SK-N-SH treated with all-trans-retinoic acid at 6 μM for 48 hours (cell line): ENCODE results near the gene TTLL1.

Source experiments
- ATAC-seq: fragments of 200-7000 bp; cut with Tn5 transposase; 3 replicates; pipeline ENCODE4 v1.9.1; 2020; ENCODE audit warnings: mild to moderate bottlenecking, moderate library complexity
- ARNTL ChIP-seq: fragments of 450-650 bp; formaldehyde crosslinking; IDR thresholded peaks from 2 replicates; pipeline ENCODE4 v1.5.0; 2020; ENCODE audit warnings: low read depth, mild to moderate bottlenecking, moderate library complexity, borderline replicate concordance
- CSRNP3 ChIP-seq: fragments of 250-450 bp; sonication (Bioruptor Pico); IDR thresholded peaks from 2 replicates; pipeline ENCODE4 v1.5.1; 2021; ENCODE audit warnings: mild to moderate bottlenecking, moderate library complexity
- ESRRG ChIP-seq: fragments of 250-450 bp; sonication (Bioruptor Pico); IDR thresholded peaks from 2 replicates; pipeline ENCODE4 v1.6.1; 2021; ENCODE audit warnings: mild to moderate bottlenecking
- ISL1 ChIP-seq: fragments of 250-450 bp; sonication (Bioruptor Pico); IDR thresholded peaks from 2 replicates; pipeline ENCODE4 v2.1.2; 2022; ENCODE audit warnings: mild to moderate bottlenecking, moderate library complexity
- PATZ1 ChIP-seq: fragments of 250-450 bp; sonication (Bioruptor Pico); IDR thresholded peaks from 2 replicates; pipeline ENCODE4 v1.8.0; 2020; ENCODE audit warnings: mild to moderate bottlenecking, moderate library complexity, borderline replicate concordance
- PPARA ChIP-seq: fragments of 250-450 bp; sonication (Bioruptor Pico); IDR thresholded peaks from 2 replicates; pipeline ENCODE4 v1.5.0; 2020; ENCODE audit warnings: mild to moderate bottlenecking, borderline replicate concordance
- SNAI2 ChIP-seq: fragments of 250-450 bp; sonication (Bioruptor Pico); IDR thresholded peaks from 2 replicates; pipeline ENCODE4 v1.5.0; 2020; ENCODE audit warnings: mild to moderate bottlenecking, moderate library complexity
- TCF4 ChIP-seq: fragments of 250-450 bp; sonication (Bioruptor Pico); IDR thresholded peaks from 2 replicates; pipeline ENCODE4 v1.8.0; 2021; ENCODE audit warnings: mild to moderate bottlenecking, moderate library complexity, borderline replicate concordance
- ZC3H10 ChIP-seq: fragments of 250-450 bp; sonication (Bioruptor Pico); IDR thresholded peaks from 2 replicates; pipeline ENCODE4 v1.5.1; 2021; ENCODE audit warnings: mild to moderate bottlenecking, moderate library complexity
- ZFP3 ChIP-seq: fragments of 250-450 bp; sonication (Bioruptor Pico); IDR thresholded peaks from 2 replicates; pipeline ENCODE4 v1.5.0; 2020; ENCODE audit warnings: mild to moderate bottlenecking, moderate library complexity
- ZFP30 ChIP-seq: fragments of 450-650 bp; formaldehyde crosslinking; IDR thresholded peaks from 2 replicates; pipeline ENCODE4 v1.5.0; 2022; ENCODE audit warnings: mild to moderate bottlenecking, moderate library complexity
- ZNF565 ChIP-seq: fragments of 450-650 bp; formaldehyde crosslinking; conservative IDR thresholded peaks from 2 replicates; pipeline ENCODE4 v1.5.0; 2020; ENCODE audit warnings: low read depth, mild to moderate bottlenecking, moderate library complexity
- ZNF8 ChIP-seq: fragments of 450-650 bp; formaldehyde crosslinking; IDR thresholded peaks from 2 replicates; pipeline ENCODE4 v1.5.0; 2020; ENCODE audit warnings: mild to moderate bottlenecking, moderate library complexity

Gene TTLL1

GRCh38 chr22:42990131-42990838, 98.9 kb downstream of the TTLL1 start:
- peak; percentile 88 for ATAC-seq
- no peak for TF ChIP-seq PPARA (CRISPR knock-in tag)
- no peak for TF ChIP-seq CSRNP3
- TF ChIP-seq ESRRG: no peak
- TF ChIP-seq ZFP30: no peak
- no peak for TF ChIP-seq ZNF8 (CRISPR knock-in tag)
- TF ChIP-seq ZNF565 (CRISPR knock-in tag): no peak
- TF ChIP-seq ZFP3: no peak
- no peak for TF ChIP-seq ISL1
- no peak for TF ChIP-seq TCF4 (CRISPR knock-in tag)
- no peak for TF ChIP-seq ARNTL (CRISPR knock-in tag)
- no peak for TF ChIP-seq SNAI2 (CRISPR knock-in tag)
- no peak for TF ChIP-seq PATZ1 (CRISPR knock-in tag)
- no peak for TF ChIP-seq ZC3H10 (CRISPR knock-in tag)
